SH-SY5Y (cell line): ENCODE measurements around the gene CYTH4.

Source experiments
- GATA2 ChIP-seq: IDR thresholded peaks from 2 replicates; pipeline ENCODE4 v1.6.1; 2011; ENCODE audit warnings: mild to moderate bottlenecking, low read depth, low read length
- GATA3 ChIP-seq: IDR thresholded peaks from 2 replicates; pipeline ENCODE4 v1.6.1; 2011; ENCODE audit warnings: low read depth, mild to moderate bottlenecking, low read length, moderate library complexity

DNA sequence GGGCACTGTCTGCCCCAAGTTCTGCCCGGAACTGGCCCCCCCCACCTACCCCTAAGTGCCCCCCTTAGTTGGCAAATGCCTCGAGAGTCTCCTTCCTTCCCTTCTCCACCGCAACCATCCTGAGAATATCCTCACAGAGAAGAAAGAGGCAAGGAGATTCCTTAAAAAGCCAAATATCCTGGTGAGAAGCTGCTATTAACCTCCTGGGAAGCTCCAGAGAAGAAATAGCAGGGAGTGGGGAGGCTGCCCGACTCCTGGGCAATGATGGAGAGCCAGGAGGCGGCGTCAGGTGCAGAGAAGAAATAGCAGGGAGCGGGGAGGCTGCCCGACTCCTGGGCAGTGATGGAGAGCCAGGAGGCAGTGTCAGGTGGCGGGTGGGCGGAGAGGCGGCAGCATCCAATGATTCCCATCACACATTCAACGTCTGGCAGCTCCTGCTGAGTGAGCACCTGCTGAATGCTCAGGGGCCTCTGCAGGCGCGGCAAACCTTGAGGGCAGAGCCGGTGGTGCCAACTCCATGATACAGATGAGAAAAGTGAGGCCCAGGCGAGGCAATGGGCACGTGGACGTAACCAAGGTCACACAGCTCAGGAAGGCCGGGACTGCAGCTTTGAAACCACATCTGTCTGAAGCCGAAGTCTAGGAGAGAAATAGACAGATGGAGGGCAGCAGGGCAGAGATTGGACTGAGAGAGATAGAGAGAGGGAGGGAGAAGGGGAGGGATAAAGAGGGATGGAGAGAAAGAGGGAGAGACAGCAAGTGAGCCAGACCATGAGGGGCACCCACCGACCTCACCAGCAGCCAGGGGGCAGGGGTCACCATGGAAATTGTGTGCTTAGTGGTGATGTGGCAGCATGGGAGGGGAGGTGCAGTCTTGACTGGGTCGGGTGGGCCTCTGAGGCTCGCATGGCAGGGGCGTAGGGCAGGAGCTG is 58.3 kb downstream of the CYTH4 start:
- TF ChIP-seq GATA3 (no peak), GATA2 (no peak)
